HCT116 (cell line): ENCODE measurements around the gene BIN2. TPM values are rescaled to one million over a fixed set of nuclear protein-coding genes. Genes with fewer than 3 reads are reported as not detected.
A peak's percentile ranks its signal among the peaks of the same experiment; 100 is the strongest.

Experiments used
- ATAC-seq: fragments of 200-7000 bp; cut with Tn5 transposase; 2 replicates; pipeline ENCODE4 v1.9.1; 2020; ENCODE audit warnings: mild to moderate bottlenecking, moderate library complexity
- BruUV-seq: library from RNA; stranded (reverse); fragments of 400-500 nt; replicated peaks from 2 replicates; lab custom pipeline; 2021; lab: Mats Ljungman, UMichigan
- CTCF ChIA-PET: fragments of 300-600 bp; sonication (Branson Sonifier 250); formaldehyde crosslinking; loops from one replicate; lab custom pipeline; 2021; ENCODE audit warnings: antibody characterized with exemption; lab: Charles Lee
- POLR2A ChIA-PET: fragments of 300-600, 350-600 bp; sonication (Branson Sonifier 250); formaldehyde crosslinking; loops from one replicate; lab custom pipeline; 2021; ENCODE audit warnings: antibody characterized with exemption; lab: Charles Lee
- RAD21 ChIA-PET, 2 experiments: fragments of 300-600 bp; sonication (Branson Sonifier 250); formaldehyde crosslinking; loops; one replicate each; lab custom pipeline; 2023; ENCODE audit warnings: low total read pairs in 2 of 2; ENCODE audit not compliant: uncharacterized antibody in 2 of 2, unreplicated experiment in 2 of 2, low non-redundant PET in 1 of 2; lab: Charles Lee
- DNase-seq: peaks from one replicate; pipeline ENCODE4 v3.0.0-alpha.2; 2010; ENCODE audit warnings: low read depth, low spot score
- H2AFZ ChIP-seq: fragments of 200-600 bp; shearing (Covaris generic), sonication (generic); 2 replicates; pipeline ENCODE4 v1.6.1; 2017; ENCODE audit warnings: low read depth, mixed run types, mixed read lengths, antibody characterized with exemption, low read length; ENCODE audit not compliant: poor library complexity, severe bottlenecking
- H3K27ac ChIP-seq: 2 replicates; pipeline ENCODE4 v1.5.1; 2012; ENCODE audit warnings: low read depth, low read length
- H3K27me3 ChIP-seq: fragments of 200-600 bp; sonication (generic); 2 replicates; pipeline ENCODE4 v1.6.1; 2016; ENCODE audit warnings: mixed run types, low read length, mixed read lengths; ENCODE audit not compliant: insufficient read depth
- H3K36me3 ChIP-seq, 2 experiments: fragments of 200-500 bp in 1 of 2; fragments of 200-600 bp in 1 of 2; sonication (Bioruptor generic) in 1 of 2; sonication (generic) in 1 of 2; 2 replicates each; pipeline versions ENCODE4 v1.5.1 to v1.6.1; 2014 to 2016; ENCODE audit warnings: low read length in 2 of 2, inconsistent platforms in 1 of 2, mixed read lengths in 1 of 2, mixed run types in 1 of 2; ENCODE audit not compliant: insufficient read depth in 2 of 2, control insufficient read depth in 1 of 2
- H3K4me1 ChIP-seq, 2 experiments: fragments of 200-600 bp in 1 of 2; sonication (generic) in 1 of 2; 2 replicates each; pipeline versions ENCODE4 v1.5.1 to v1.6.1; 2012 to 2017; ENCODE audit warnings: low read length in 2 of 2, inconsistent platforms in 1 of 2, mild to moderate bottlenecking in 1 of 2, mixed read lengths in 1 of 2, mixed run types in 1 of 2, moderate library complexity in 1 of 2; ENCODE audit not compliant: insufficient read depth in 2 of 2, control insufficient read depth in 1 of 2
- H3K4me2 ChIP-seq: fragments of 200-600 bp; sonication (generic); 2 replicates; pipeline ENCODE4 v1.6.1; 2017; ENCODE audit warnings: mixed run types, low read length, mixed read lengths
- H3K4me3 ChIP-seq, 2 experiments: fragments of 200-600 bp in 1 of 2; sonication (generic) in 1 of 2; replicated peaks in 1 of 2; 2 replicates each; pipeline ENCODE4 v1.5.1; 2011 to 2016; ENCODE audit warnings: low read length in 2 of 2, control low read depth in 1 of 2, low read depth in 1 of 2, mild to moderate bottlenecking in 1 of 2, mixed read lengths in 1 of 2, mixed run types in 1 of 2
- H3K79me2 ChIP-seq: fragments of 200-600 bp; sonication (generic); 2 replicates; pipeline ENCODE4 v1.6.1; 2017; ENCODE audit warnings: mild to moderate bottlenecking, mixed run types, low read length, moderate library complexity, mixed read lengths; ENCODE audit not compliant: insufficient read depth
- H3K9ac ChIP-seq: fragments of 200-600 bp; sonication (generic); 2 replicates; pipeline ENCODE4 v1.6.1; 2016; ENCODE audit warnings: low read length, mixed read lengths
- H3K9me2 ChIP-seq: fragments of 200-600 bp; sonication (generic), shearing (Covaris generic); 2 replicates; pipeline ENCODE4 v1.6.1; 2017; ENCODE audit warnings: mixed run types, mild to moderate bottlenecking, moderate library complexity; ENCODE audit not compliant: insufficient read depth
- H3K9me3 ChIP-seq, 2 experiments: fragments of 200-500 bp in 1 of 2; fragments of 200-600 bp in 1 of 2; sonication (Bioruptor generic) in 1 of 2; sonication (generic) in 1 of 2; 2 replicates each; pipeline ENCODE4 v1.6.1; 2014 to 2017; ENCODE audit warnings: low read length in 2 of 2, mixed read lengths in 2 of 2, inconsistent platforms in 1 of 2, low read depth in 1 of 2, mild to moderate bottlenecking in 1 of 2, mixed run types in 1 of 2, moderate library complexity in 1 of 2; ENCODE audit not compliant: control insufficient read depth in 1 of 2, insufficient read depth in 1 of 2
- H4K20me1 ChIP-seq: fragments of 200-600 bp; sonication (generic), shearing (Covaris generic); 2 replicates; pipeline ENCODE4 v1.6.1; 2017; ENCODE audit warnings: mixed run types, mild to moderate bottlenecking, moderate library complexity; ENCODE audit not compliant: insufficient read depth
- CBX3 ChIP-seq: IDR thresholded peaks from 2 replicates; pipeline ENCODE4 v1.6.1; 2012; ENCODE audit warnings: low read depth
- CEBPB ChIP-seq: IDR thresholded peaks from 2 replicates; pipeline ENCODE4 v1.6.1; 2012; ENCODE audit warnings: low read depth
- JUND ChIP-seq: IDR thresholded peaks from 2 replicates; pipeline ENCODE4 v1.6.1; 2012
- POLR2AphosphoS5 ChIP-seq: IDR thresholded peaks from 2 replicates; pipeline ENCODE4 v1.6.1; 2011; ENCODE audit warnings: mild to moderate bottlenecking, low read depth, low read length, moderate library complexity
- RAD21 ChIP-seq: IDR thresholded peaks from 2 replicates; pipeline ENCODE4 v1.6.1; 2012; ENCODE audit warnings: low read depth, mild to moderate bottlenecking
- SRF ChIP-seq: IDR thresholded peaks from 2 replicates; pipeline ENCODE4 v1.6.1; 2012; ENCODE audit warnings: low read depth
- intact Hi-C: fragments of 100-400 bp; cut with micrococcal nuclease; formaldehyde crosslinking; loops from 2 replicates; pipeline ENCODE4 v1.10.0; 2022
- total RNA-seq: library from RNA; stranded (reverse); gene quantifications from one replicate; pipeline ENCODE4 v1.2.1, GENCODE V29; 2021; ENCODE audit not compliant: unreplicated experiment
- TF ChIP-seq, protein P1 (sequence below), 3 experiments: fragments of 200-600 bp in 1 of 3; sonication (generic) in 1 of 3; IDR thresholded peaks in 2 of 3; conservative IDR thresholded peaks in 1 of 3; 2 replicates each; pipeline ENCODE4 v1.5.1; 2012 to 2017; ENCODE audit warnings: low read depth in 2 of 3, low read length in 2 of 3, antibody characterized with exemption in 1 of 3, borderline replicate concordance in 1 of 3, control low read depth in 1 of 3, mild to moderate bottlenecking in 1 of 3, mixed read lengths in 1 of 3, mixed run types in 1 of 3, moderate library complexity in 1 of 3; ENCODE audit not compliant: insufficient read depth in 1 of 3
- TF ChIP-seq, protein P2 (sequence below): IDR thresholded peaks from 2 replicates; pipeline ENCODE4 v1.6.1; 2011; ENCODE audit warnings: mild to moderate bottlenecking, low read length, moderate library complexity; ENCODE audit not compliant: insufficient replicate concordance; ENCODE audit errors: extremely low read depth

BIN2 gene
- total RNA-seq, 1 experiment from 2014 or later, result 0.22 TPM

DNA sequence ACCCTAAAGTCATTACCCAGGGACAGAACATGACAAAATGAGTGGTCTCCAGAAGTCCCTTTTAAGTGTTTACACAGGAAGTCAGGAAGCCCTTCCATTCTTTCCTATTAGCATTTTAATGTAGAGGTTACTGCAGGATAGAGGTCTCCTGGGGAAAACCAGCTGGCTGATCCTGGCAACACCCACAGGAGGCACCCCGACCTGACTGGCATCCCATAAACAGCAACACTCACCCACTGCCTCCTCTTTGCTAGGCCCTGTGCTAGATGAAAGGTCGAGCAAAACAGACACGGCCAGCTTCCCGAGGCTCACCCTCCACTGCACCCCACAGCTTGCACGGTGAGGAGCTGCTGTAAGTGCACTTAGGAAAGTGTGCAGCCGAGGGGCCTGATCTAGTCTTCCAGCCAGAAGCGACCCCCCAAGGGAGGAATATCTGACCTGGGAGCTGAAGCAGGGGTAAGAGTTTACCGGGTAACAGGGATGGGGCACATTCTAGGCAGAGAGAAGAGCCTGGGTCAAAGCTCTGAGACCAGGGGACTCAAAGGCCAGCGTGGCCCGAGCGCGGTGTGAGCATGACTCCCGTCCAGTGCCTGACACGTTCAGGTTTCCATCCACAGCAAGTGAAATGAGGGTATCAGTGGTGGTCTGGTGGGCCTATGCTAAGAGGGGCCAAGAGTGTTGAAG is 76.3 kb downstream of the BIN2 start (continued):
- TF ChIP-seq, protein P1, sequence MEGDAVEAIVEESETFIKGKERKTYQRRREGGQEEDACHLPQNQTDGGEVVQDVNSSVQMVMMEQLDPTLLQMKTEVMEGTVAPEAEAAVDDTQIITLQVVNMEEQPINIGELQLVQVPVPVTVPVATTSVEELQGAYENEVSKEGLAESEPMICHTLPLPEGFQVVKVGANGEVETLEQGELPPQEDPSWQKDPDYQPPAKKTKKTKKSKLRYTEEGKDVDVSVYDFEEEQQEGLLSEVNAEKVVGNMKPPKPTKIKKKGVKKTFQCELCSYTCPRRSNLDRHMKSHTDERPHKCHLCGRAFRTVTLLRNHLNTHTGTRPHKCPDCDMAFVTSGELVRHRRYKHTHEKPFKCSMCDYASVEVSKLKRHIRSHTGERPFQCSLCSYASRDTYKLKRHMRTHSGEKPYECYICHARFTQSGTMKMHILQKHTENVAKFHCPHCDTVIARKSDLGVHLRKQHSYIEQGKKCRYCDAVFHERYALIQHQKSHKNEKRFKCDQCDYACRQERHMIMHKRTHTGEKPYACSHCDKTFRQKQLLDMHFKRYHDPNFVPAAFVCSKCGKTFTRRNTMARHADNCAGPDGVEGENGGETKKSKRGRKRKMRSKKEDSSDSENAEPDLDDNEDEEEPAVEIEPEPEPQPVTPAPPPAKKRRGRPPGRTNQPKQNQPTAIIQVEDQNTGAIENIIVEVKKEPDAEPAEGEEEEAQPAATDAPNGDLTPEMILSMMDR (IDR thresholded peaks at IDR 0.05 in 2 of 3, conservative IDR thresholded peaks at IDR 0.05 in 1 of 3; ENCODE audit: borderline replicate concordance in 1 of 3, insufficient read depth in 1 of 3, low read depth in 2 of 3, low read length in 2 of 3), result no peak
- no peak for TF ChIP-seq JUND
- no peak for TF ChIP-seq POLR2AphosphoS5
- TF ChIP-seq CBX3, result no peak
- no peak for TF ChIP-seq SRF
- TF ChIP-seq, protein P2, sequence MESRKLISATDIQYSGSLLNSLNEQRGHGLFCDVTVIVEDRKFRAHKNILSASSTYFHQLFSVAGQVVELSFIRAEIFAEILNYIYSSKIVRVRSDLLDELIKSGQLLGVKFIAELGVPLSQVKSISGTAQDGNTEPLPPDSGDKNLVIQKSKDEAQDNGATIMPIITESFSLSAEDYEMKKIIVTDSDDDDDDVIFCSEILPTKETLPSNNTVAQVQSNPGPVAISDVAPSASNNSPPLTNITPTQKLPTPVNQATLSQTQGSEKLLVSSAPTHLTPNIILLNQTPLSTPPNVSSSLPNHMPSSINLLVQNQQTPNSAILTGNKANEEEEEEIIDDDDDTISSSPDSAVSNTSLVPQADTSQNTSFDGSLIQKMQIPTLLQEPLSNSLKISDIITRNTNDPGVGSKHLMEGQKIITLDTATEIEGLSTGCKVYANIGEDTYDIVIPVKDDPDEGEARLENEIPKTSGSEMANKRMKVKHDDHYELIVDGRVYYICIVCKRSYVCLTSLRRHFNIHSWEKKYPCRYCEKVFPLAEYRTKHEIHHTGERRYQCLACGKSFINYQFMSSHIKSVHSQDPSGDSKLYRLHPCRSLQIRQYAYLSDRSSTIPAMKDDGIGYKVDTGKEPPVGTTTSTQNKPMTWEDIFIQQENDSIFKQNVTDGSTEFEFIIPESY, result no peak
- no peak for TF ChIP-seq CEBPB

DNA sequence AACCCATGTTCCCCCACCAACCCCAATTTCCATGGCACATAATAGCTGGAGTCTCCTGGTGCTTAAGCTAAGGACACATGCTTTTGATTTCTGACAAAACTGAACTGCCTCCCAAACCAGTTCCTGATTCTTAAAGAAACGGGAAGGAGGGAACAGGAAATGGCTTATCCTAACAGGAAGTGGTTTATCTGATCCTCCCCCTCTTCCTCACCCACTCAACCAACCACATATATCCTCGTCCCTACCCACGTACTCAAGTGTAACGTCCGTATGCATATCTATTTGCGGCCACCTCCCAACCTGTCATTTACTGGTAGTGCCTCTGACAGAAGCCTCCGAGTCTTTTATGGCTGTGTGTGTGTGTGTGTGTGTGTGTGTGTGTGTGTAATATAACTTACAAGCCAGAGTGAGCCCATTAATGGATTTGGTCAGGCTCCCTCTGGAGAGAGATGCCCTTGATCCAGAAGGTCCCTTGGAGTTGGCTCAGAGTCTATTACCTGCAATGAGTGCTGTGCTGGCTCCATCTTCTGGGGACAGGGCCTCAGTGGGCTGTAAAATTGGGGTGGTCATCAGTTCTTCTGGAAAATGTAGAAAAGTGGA is 77.6 kb downstream of the BIN2 start:
- no peak for DNase-seq
- Histone ChIP-seq H3K36me3 (peaks cover 30 to 33% of the 10 kb centered on the region in 2 experiments), H3K4me2 (no peak overlapping the region), H3K9me3 (no peaks in the 10 kb centered on the region), H3K4me1 (peaks cover 0 to 6% of the 10 kb centered on the region in 2 experiments; a peak in 1 of 4 replicates), H3K4me3 (no peak overlapping the region), H3K79me2 (peaks cover 10% of the 10 kb centered on the region; the same call in 1 of the 2 replicates), H3K9ac (no peak overlapping the region), H3K27ac (no peak overlapping the region), H3K27me3 (no peaks in the 10 kb centered on the region), H3K9me2 (no peaks in the 10 kb centered on the region), H2AFZ (no peak overlapping the region), H4K20me1 (no peaks in the 10 kb centered on the region; the same call in 1 of the 2 replicates)
- ChIA-PET CTCF (no interaction called here), POLR2A (no interaction called here), RAD21 (no interaction called here)
- no peak for TF ChIP-seq SRF
- no peak for TF ChIP-seq JUND
- peak; percentile 39; the same call in 1 of the 2 replicates for TF ChIP-seq RAD21
- TF ChIP-seq CEBPB, result no peak
- intact Hi-C loops, result no loop called here
- no TSS peak for BruUV-seq
- peak; percentile 44 for ATAC-seq
